HepG2 (cell line): ENCODE results near the gene MRGPRE. TPM values are rescaled to one million over a fixed set of nuclear protein-coding genes. Genes with fewer than 3 reads are reported as not detected.

ENCODE experiments used
- ATAC-seq: fragments of 200-7000 bp; cut with Tn5 transposase; 3 replicates; pipeline ENCODE4 v1.9.1; 2020; ENCODE audit warnings: mild to moderate bottlenecking, moderate library complexity
- BruUV-seq: library from RNA; stranded (reverse); fragments of 400-500 nt; replicated peaks from 2 replicates; lab custom pipeline; 2021; lab: Mats Ljungman, UMichigan
- CTCF ChIA-PET: fragments of 300-600 bp; formaldehyde crosslinking; extraction: SDS; loops from one replicate; lab custom pipeline; 2021; ENCODE audit warnings: low total read pairs, inconsistent platforms, low intra/inter-chr PET ratio; lab: Yijun Ruan, JAX
- POLR2A ChIA-PET: fragments of 350-600 bp; sonication (Branson Sonifier 250); formaldehyde crosslinking; loops from one replicate; lab custom pipeline; 2020; ENCODE audit warnings: antibody characterized with exemption, inconsistent platforms; lab: Yijun Ruan, JAX
- DNase-seq: peaks from one replicate; pipeline ENCODE4 v3.0.0-alpha.2; 2015; ENCODE audit warnings: low spot score
- FAIRE-seq: peaks from 3 replicates; lab custom pipeline; 2011; peaks lifted over from hg19 to GRCh38; lab: Jason Lieb, UNC
- H2AFZ ChIP-seq: one replicate; pipeline ENCODE4 v1.6.1; 2011; ENCODE audit warnings: low read length, inconsistent platforms
- H3K27ac ChIP-seq: fragments of 300-600 bp; 3 replicates; pipeline ENCODE4 v1.8.0; 2011; ENCODE audit warnings: mixed run types, mild to moderate bottlenecking, mixed read lengths, low read length, inconsistent platforms; ENCODE audit not compliant: insufficient read depth; ENCODE audit errors: extremely low read length
- H3K27me3 ChIP-seq, 2 experiments: fragments of 200-600 bp in 1 of 2; 2 replicates in 1 of 2; 3 replicates in 1 of 2; pipeline versions ENCODE4 v1.6.0 to v1.8.0; 2011; ENCODE audit warnings: low read length in 2 of 2, mild to moderate bottlenecking in 2 of 2, moderate library complexity in 2 of 2, inconsistent platforms in 1 of 2; ENCODE audit not compliant: insufficient read depth in 2 of 2, control insufficient read depth in 1 of 2
- H3K36me3 ChIP-seq, 2 experiments: fragments of 200-600 bp in 1 of 2; replicated peaks in 1 of 2; 2 replicates in 1 of 2; 3 replicates in 1 of 2; pipeline versions ENCODE4 v1.5.1 to v1.8.0; 2011; ENCODE audit warnings: low read length in 2 of 2, inconsistent platforms in 1 of 2; ENCODE audit not compliant: insufficient read depth in 2 of 2, control insufficient read depth in 1 of 2
- H3K4me1 ChIP-seq: 2 replicates; pipeline ENCODE4 v1.5.1; 2012; ENCODE audit warnings: low read length, inconsistent platforms; ENCODE audit not compliant: insufficient read depth
- H3K4me2 ChIP-seq: 2 replicates; pipeline ENCODE4 v1.6.0; 2011; ENCODE audit warnings: low read depth, low read length, inconsistent platforms
- H3K4me3 ChIP-seq, 3 experiments: fragments of 200-600 bp in 1 of 3; sonication (generic), shearing (Covaris generic) in 1 of 3; replicated peaks in 1 of 3; 2 replicates each; pipeline ENCODE4 v1.5.1; 2011 to 2016; ENCODE audit warnings: low read length in 3 of 3, inconsistent platforms in 2 of 3, low read depth in 2 of 3, mild to moderate bottlenecking in 2 of 3, control low read depth in 1 of 3, mixed read lengths in 1 of 3; ENCODE audit not compliant: insufficient read depth in 1 of 3
- H3K79me2 ChIP-seq: one replicate; pipeline ENCODE4 v1.6.1; 2011; ENCODE audit warnings: low read length, inconsistent platforms; ENCODE audit not compliant: insufficient read depth
- H3K9ac ChIP-seq: 2 replicates; pipeline ENCODE4 v1.6.0; 2011; ENCODE audit warnings: mild to moderate bottlenecking, low read depth, low read length, inconsistent platforms; ENCODE audit not compliant: insufficient read depth
- H3K9me3 ChIP-seq: 2 replicates; pipeline ENCODE4 v1.5.1; 2012; ENCODE audit warnings: mild to moderate bottlenecking, low read length
- H4K20me1 ChIP-seq: 2 replicates; pipeline ENCODE4 v1.6.0; 2011; ENCODE audit warnings: inconsistent platforms, mild to moderate bottlenecking, low read length, moderate library complexity; ENCODE audit not compliant: insufficient read depth
- EEA1 ChIP-seq: sonication (generic); formaldehyde crosslinking; IDR thresholded peaks from 2 replicates; pipeline ENCODE4 v1.5.1; 2020; ENCODE audit warnings: mild to moderate bottlenecking, missing genetic modification reagents, borderline replicate concordance
- RBAK ChIP-seq: sonication (generic); formaldehyde crosslinking; IDR thresholded peaks from 2 replicates; pipeline ENCODE4 v1.5.1; 2020; ENCODE audit warnings: mild to moderate bottlenecking, missing genetic modification reagents
- SALL1 ChIP-seq: sonication (generic); formaldehyde crosslinking; IDR thresholded peaks from 2 replicates; pipeline ENCODE4 v1.8.0; 2022; ENCODE audit warnings: mild to moderate bottlenecking, missing genetic modification reagents
- TOE1 ChIP-seq: sonication (generic); formaldehyde crosslinking; IDR thresholded peaks from 2 replicates; pipeline ENCODE4 v1.4.0; 2020; ENCODE audit warnings: mild to moderate bottlenecking, missing genetic modification reagents
- ZMYM3 ChIP-seq: sonication (generic); formaldehyde crosslinking; IDR thresholded peaks from 2 replicates; pipeline ENCODE4 v1.5.1; 2020; ENCODE audit warnings: mild to moderate bottlenecking, missing genetic modification reagents
- ZNF20 ChIP-seq: sonication (generic); formaldehyde crosslinking; IDR thresholded peaks from 2 replicates; pipeline ENCODE4 v1.4.0; 2020; ENCODE audit warnings: mild to moderate bottlenecking, moderate library complexity, missing genetic modification reagents
- ZNF777 ChIP-seq: sonication (generic); formaldehyde crosslinking; IDR thresholded peaks from 2 replicates; pipeline ENCODE4 v1.4.0; 2020; ENCODE audit warnings: missing genetic modification reagents
- WGBS: methylation state at CpG from one replicate; pipeline ENCODE4 v1.1.6; 2017; ENCODE audit warnings: low lambda C conversion rate; 5-methylcytosine and 5-hydroxymethylcytosine counted together
- in situ Hi-C: cut with HindIII; loops from 2 replicates; pipeline ENCODE4 v1.10.0; 2017; ENCODE audit warnings: low pct_unique_long_range_greater_than_20kb; ENCODE audit not compliant: extremely low pct_ligation_motif_present
- intact Hi-C: fragments of 100-400 bp; cut with micrococcal nuclease; formaldehyde crosslinking; loops from one replicate; pipeline ENCODE4 v1.10.0; 2022; ENCODE audit not compliant: unreplicated experiment
- polyA plus RNA-seq, 8 experiments: library from polyadenylated mRNA; depleted of rRNA in 3 of 8; stranded (reverse) in 7 of 8; unstranded in 1 of 8; fragments of >200 nt; fragmentation: Illumina TruSeq in 4 of 8; extraction: Trizol in 4 of 8; gene quantifications; 2 replicates each; pipeline versions ENCODE4 v1.2.1 to v1.2.3, GENCODE V29; 2011 to 2016; ENCODE audit warnings: low read depth in 4 of 8, missing spikeins in 1 of 8, mixed read lengths in 1 of 8; ENCODE audit not compliant: insufficient read depth in 1 of 8
- total RNA-seq, 5 experiments: library from RNA; depleted of rRNA; stranded (reverse); fragments of >200 nt; fragmentation: Illumina TruSeq; extraction: Trizol; gene quantifications; 2 replicates each; pipeline ENCODE4 v1.2.3, GENCODE V29; 2016; ENCODE audit warnings: low read depth in 1 of 5

Gene MRGPRE
- total and polyA plus RNA-seq, 2 of the 13 experiments (the other 11 are each of a cell fraction or from before 2014, with no cell fraction given): not detected

DNA sequence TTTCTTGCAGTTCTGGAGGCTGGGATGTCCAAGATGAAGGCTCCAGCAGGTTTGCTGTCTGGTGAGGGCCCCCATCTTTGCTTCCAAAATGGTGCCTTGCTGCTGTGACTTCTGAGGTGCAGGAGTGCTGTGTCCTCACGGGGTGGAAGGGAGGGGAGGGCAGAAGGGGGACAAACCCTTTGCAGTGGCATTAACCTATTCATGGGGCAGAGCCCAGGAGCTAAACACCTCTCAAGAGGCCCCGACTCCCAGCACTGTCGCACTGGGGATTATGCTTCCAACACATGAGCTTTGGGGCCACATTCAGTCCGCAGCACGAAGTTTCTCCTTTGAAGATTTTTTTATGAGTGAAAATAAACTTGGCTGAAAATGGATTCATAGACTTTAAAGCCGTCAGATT, 41.6 kb downstream of the MRGPRE start:
- Histone ChIP-seq H3K36me3 (no peaks in the 10 kb centered on the region), H3K27ac (no peak overlapping the region), H3K4me1 (no peaks in the 10 kb centered on the region), H4K20me1 (no peaks in the 10 kb centered on the region), H3K4me3 (no peak overlapping the region), H3K4me2 (no peak overlapping the region), H3K79me2 (no peaks in the 10 kb centered on the region), H3K9ac (no peak overlapping the region), H3K27me3 (peaks cover 10 to 68% of the 10 kb centered on the region in 2 experiments), H3K9me3 (no peaks in the 10 kb centered on the region), H2AFZ (no peak overlapping the region)
- in situ Hi-C loops (no loop called here), intact Hi-C loops (no loop called here)
- 17% methylated on average over 6 of the region's 6 CpGs for WGBS
- no peak for DNase-seq
- ChIA-PET CTCF (no interaction called here), POLR2A (no interaction called here)
- ATAC-seq: no peak
- TF ChIP-seq TOE1 (CRISPR knock-in tag) (no peak), EEA1 (no peak), ZNF777 (no peak), RBAK (CRISPR knock-in tag) (no peak), SALL1 (CRISPR knock-in tag) (no peak)
- no TSS peak for BruUV-seq
- FAIRE-seq: no peak

DNA sequence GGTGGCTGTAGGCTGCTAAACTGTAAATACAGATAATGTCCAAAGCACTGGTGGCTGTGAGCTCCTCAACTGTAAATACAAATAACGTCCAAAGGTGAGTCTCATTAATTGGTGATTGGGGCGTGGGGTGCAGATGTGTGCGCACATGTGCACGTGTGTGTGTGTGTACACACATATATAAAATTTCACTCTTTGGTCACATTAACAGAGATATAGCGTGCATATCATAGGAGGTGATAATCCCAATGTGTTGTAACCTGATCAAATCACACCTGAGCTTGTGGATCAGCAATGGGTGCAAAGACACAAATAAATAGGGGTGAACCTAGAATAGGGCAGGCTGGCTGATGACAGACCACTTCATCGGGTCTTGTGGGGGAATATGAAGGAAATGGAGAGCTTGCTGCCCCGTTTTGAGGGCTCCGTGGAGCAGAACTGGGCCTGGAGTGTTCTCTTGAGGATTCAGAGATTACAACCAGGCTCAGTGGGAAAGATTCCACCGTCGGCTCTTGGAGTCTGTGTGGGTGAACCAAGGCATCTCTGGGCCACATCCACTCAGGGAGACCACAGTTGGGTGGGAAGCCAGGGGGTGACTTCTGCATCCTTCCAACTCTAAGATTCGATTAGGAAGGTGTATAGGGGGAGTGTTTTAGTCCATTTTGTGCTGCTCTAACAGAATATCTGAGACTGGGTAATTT, 42.2 kb downstream of the MRGPRE start:
- Histone ChIP-seq H3K4me1 (no peaks in the 10 kb centered on the region), H3K9ac (no peak overlapping the region), H2AFZ (no peak overlapping the region), H4K20me1 (no peaks in the 10 kb centered on the region), H3K9me3 (no peaks in the 10 kb centered on the region), H3K27ac (no peak overlapping the region)
- in situ Hi-C loops (no loop called here), intact Hi-C loops (no loop called here)
- POLR2A ChIA-PET: no interaction called here
- DNase-seq: no peak
- CTCF ChIA-PET: no interaction called here
- peak; percentile 82 for TF ChIP-seq ZMYM3 (CRISPR knock-in tag)
- TF ChIP-seq ZNF20: no peak
- TF ChIP-seq, all 625 proteins: peak for 1
- no peak overlapping the region for H3K4me2 ChIP-seq
- 28% methylated on average over 11 of the region's 11 CpGs for WGBS
- BruUV-seq: no TSS peak
- H3K4me3 ChIP-seq: no peak overlapping the region
- no peaks in the 10 kb centered on the region for H3K36me3 ChIP-seq
- ATAC-seq (no peak), FAIRE-seq (no peak)
- H3K27me3 ChIP-seq: peaks cover 10 to 67% of the 10 kb centered on the region in 2 experiments
- H3K79me2 ChIP-seq: no peaks in the 10 kb centered on the region
